ENCODE measurements around the gene AKR7A2. TPM values are rescaled to one million over a fixed set of nuclear protein-coding genes. Genes with fewer than 3 reads are reported as not detected.
"Not testable (repeated sequence)": the region's sequence is repeated elsewhere in the genome, so short reads cannot be mapped to it uniquely, and the experiment has no call there.

Gene AKR7A2
- total and polyA plus RNA-seq, 3 donors from 2014 or later = 73.0 to 141 (median 83.3) TPM

DNA sequence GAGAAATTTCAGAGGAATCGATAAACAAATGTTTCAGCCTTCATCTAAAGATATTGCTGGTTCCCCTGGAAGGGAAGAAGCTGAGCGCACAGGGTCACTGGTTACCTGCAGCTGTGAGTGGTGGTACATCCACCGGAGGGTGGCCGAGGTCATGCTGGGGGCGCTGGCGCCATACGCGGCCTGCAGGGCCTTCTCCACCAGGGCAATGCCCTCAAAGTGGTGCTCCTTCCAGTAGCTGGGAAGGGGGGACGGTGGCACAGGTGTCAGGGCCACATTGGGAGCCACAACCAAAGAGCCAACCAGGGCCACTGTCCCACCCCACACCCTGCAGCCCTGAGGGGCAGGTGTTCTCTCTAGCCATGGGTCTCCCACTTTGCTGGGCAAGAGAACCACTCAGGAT is 28.1 kb downstream of the AKR7A2 start:
- Histone ChIP-seq H3K36me3 (ENCODE audit: low read depth, missing control alignments) (no peaks in the 10 kb centered on the region), H3K27ac (no peak overlapping the region), H3K27me3 (no peaks in the 10 kb centered on the region), H3K4me1 (no peaks in the 10 kb centered on the region), H3K4me3 (no peak overlapping the region), H3K9me3 (no peaks in the 10 kb centered on the region)
- no peak for TF ChIP-seq POLR2A (IDR thresholded peaks at IDR 0.05)
- TF ChIP-seq, protein P1, sequence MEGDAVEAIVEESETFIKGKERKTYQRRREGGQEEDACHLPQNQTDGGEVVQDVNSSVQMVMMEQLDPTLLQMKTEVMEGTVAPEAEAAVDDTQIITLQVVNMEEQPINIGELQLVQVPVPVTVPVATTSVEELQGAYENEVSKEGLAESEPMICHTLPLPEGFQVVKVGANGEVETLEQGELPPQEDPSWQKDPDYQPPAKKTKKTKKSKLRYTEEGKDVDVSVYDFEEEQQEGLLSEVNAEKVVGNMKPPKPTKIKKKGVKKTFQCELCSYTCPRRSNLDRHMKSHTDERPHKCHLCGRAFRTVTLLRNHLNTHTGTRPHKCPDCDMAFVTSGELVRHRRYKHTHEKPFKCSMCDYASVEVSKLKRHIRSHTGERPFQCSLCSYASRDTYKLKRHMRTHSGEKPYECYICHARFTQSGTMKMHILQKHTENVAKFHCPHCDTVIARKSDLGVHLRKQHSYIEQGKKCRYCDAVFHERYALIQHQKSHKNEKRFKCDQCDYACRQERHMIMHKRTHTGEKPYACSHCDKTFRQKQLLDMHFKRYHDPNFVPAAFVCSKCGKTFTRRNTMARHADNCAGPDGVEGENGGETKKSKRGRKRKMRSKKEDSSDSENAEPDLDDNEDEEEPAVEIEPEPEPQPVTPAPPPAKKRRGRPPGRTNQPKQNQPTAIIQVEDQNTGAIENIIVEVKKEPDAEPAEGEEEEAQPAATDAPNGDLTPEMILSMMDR (IDR thresholded peaks at IDR 0.05) = no peak
- 94 to 98% methylated on average over 5 to 9 of the region's 9 CpGs for WGBS, 2 donors
- intact Hi-C loops (cut with DNase I; ENCODE audit: low total_unique reads) = no loop called here
- no peak for DNase-seq

DNA sequence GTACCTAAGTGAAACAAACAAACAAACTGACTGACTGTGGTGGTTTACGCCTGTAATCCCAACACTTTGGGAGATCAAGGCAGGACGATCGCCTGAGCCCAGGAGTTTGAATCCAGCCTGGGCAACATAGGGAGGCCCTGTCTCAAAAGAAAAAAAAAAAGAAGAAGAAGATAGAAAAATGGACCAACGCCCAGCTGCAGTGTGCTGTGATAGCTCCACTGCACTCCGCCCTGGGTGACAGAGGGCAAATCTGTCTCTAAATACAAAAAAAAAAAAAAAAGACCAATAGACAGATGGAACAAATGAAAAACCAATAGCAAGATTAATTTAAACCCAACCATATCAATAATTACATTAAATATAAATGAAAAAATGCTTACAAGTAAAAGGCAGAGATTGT is 37.3 kb downstream of the AKR7A2 start:
- no peaks in the 10 kb centered on the region for H3K36me3 ChIP-seq (ENCODE audit: low read depth, missing control alignments)
- intact Hi-C loops (cut with DNase I; ENCODE audit: low total_unique reads) = no loop called here
- H3K4me3 ChIP-seq = no peak overlapping the region
- WGBS, 2 donors = 71 to 84% methylated on average over 5 of the region's 5 CpGs
- H3K4me1 ChIP-seq = no peaks in the 10 kb centered on the region
- no peak for DNase-seq
- no peaks in the 10 kb centered on the region for H3K9me3 ChIP-seq
- TF ChIP-seq, protein P1 (IDR thresholded peaks at IDR 0.05) = no peak
- TF ChIP-seq POLR2A (IDR thresholded peaks at IDR 0.05) = no peak
- no peak overlapping the region for H3K27ac ChIP-seq
- no peaks in the 10 kb centered on the region for H3K27me3 ChIP-seq

DNA sequence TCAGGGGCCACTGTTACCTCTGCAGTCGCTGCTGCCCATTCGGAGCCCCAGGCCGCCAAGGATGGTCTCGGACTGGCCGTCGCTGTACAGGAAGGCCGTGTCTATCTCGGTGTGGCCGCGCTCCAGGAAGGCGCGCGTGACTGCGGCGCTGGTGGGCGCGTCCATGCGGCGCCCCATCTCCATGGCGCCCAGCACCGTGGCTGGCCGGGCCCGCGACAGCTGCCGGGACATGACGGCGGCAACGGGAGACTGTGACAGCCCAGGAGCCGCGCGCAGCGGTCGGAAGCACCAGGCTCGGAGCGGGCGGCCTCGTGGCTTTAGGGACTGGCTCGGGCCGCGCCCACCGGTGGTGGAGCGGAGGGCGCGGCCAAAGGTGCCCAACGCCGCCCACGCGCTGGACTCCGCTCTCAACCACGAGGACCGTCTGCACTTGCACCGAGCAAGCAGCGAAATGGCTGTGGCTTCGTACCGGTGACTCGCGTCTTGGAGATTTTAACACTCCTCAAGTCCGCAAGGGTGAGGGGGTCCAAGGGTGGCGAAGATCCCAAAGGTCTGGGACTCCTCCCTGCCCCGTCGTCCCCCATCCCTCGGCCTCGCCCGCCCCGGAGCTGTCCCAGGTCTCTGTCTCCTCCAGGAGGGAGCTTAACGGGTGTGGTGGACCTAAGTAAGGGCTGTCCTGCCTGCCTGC is 38.0 kb downstream of the AKR7A2 start:
- H3K4me3 ChIP-seq; intact Hi-C loops (cut with DNase I; ENCODE audit: low total_unique reads); H3K36me3 ChIP-seq (ENCODE audit: low read depth, missing control alignments); H3K4me1 ChIP-seq; DNase-seq; H3K9me3 ChIP-seq; H3K27ac ChIP-seq; H3K27me3 ChIP-seq: not testable (repeated sequence)
- WGBS, 2 donors = 21 to 43% methylated on average over 11 to 45 of the region's 66 CpGs

DNA sequence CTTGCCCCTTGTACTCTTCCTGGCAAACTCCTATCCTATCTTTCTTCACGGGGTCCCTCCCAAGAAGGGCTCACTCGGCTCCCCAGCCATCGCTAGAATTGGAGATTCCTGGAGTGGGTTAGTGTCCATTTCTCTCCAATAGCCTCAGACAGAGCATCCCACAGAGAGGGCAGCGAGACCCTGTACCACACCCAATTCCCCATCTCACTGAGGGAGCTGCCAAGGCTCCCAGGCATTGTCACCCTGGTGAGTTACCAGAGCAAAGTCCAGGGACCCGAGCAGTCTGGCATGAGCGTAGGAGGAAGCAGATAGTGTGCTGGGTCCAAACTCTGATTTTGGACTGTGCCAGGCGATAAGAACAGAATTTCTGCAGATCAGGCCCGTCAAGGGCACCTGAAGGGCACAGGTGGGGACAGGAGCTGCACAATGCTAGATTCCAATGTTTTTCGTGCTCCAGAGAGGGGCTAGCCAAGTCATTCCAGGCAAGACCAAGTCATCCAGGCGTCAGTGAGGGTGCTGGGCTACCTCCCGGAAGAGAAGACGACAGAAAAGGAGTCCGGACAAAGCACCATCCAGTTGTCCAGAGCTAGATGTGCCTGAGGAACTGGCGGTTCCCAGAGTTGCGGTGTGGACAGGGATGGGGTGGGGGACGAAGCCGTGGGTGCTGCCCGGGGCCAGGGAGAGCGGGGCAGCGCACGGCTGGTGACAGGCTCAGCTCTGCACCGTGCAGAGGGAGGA is 38.7 kb downstream of the AKR7A2 start:
- no peaks in the 10 kb centered on the region for H3K27me3 ChIP-seq
- no peak for DNase-seq
- H3K9me3 ChIP-seq = no peaks in the 10 kb centered on the region
- H3K4me3 ChIP-seq = no peak overlapping the region
- no peak for TF ChIP-seq POLR2A (IDR thresholded peaks at IDR 0.05)
- TF ChIP-seq, protein P1 (IDR thresholded peaks at IDR 0.05) = no peak
- H3K36me3 ChIP-seq (ENCODE audit: low read depth, missing control alignments) = no peaks in the 10 kb centered on the region
- intact Hi-C loops (cut with DNase I; ENCODE audit: low total_unique reads) = no loop called here
- WGBS, 2 donors = 70 to 76% methylated on average over 20 to 22 of the region's 22 CpGs
- H3K4me1 ChIP-seq = no peaks in the 10 kb centered on the region
- H3K27ac ChIP-seq = no peak overlapping the region

DNA sequence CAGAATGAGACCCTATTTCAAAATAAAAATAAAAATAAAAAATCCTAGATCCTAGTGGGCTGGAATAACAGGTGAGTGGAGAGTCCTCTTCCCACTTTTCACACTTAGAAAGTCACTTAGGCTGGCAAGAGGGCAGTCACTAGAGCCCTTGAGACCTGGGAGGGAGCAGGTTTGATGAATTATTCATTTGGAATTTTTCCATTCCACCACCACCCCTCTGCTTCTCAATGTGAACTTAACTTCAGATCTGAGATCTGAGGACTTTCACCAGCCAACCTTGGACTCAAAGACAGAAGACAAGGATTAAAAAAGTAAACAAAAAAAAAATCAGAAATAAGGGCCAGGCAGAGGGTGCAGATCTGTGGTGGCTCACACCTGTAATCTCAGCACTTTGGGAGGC is 39.9 kb downstream of the AKR7A2 start:
- Histone ChIP-seq H3K27ac (no peak overlapping the region), H3K9me3 (no peaks in the 10 kb centered on the region), H3K36me3 (ENCODE audit: low read depth, missing control alignments) (no peaks in the 10 kb centered on the region), H3K4me3 (no peak overlapping the region), H3K27me3 (no peaks in the 10 kb centered on the region), H3K4me1 (no peaks in the 10 kb centered on the region)
- intact Hi-C loops (cut with DNase I; ENCODE audit: low total_unique reads) = no loop called here
- DNase-seq = no peak
- TF ChIP-seq, protein P1 (IDR thresholded peaks at IDR 0.05) = no peak
- no peak for TF ChIP-seq POLR2A (IDR thresholded peaks at IDR 0.05)

DNA sequence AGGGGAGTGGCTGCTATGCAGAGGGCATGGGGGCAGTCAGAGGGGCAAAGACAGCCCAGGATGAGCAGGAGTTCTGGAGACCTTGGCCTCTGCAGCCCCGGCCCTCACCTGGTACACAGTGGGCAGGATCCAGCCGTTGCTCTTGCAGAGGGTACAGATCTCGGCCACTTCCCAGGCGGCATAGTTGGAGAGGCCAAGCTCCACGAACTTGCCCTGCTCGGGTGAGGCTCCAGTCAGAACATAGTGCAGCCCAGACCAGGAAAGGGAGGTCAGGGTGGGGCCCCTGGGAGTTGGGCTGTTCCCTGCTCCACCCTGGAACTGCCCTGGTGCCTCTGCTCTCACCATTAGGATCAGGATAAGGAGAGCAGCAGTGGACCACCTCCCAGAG is 41.6 kb downstream of the AKR7A2 start:
- H3K36me3 ChIP-seq (ENCODE audit: low read depth, missing control alignments); H3K27me3 ChIP-seq; H3K27ac ChIP-seq; H3K4me1 ChIP-seq; DNase-seq; H3K9me3 ChIP-seq; H3K4me3 ChIP-seq; intact Hi-C loops (cut with DNase I; ENCODE audit: low total_unique reads): not testable (repeated sequence)
- WGBS, 2 donors = 88 to 90% methylated on average over 2 to 6 of the region's 6 CpGs

DNA sequence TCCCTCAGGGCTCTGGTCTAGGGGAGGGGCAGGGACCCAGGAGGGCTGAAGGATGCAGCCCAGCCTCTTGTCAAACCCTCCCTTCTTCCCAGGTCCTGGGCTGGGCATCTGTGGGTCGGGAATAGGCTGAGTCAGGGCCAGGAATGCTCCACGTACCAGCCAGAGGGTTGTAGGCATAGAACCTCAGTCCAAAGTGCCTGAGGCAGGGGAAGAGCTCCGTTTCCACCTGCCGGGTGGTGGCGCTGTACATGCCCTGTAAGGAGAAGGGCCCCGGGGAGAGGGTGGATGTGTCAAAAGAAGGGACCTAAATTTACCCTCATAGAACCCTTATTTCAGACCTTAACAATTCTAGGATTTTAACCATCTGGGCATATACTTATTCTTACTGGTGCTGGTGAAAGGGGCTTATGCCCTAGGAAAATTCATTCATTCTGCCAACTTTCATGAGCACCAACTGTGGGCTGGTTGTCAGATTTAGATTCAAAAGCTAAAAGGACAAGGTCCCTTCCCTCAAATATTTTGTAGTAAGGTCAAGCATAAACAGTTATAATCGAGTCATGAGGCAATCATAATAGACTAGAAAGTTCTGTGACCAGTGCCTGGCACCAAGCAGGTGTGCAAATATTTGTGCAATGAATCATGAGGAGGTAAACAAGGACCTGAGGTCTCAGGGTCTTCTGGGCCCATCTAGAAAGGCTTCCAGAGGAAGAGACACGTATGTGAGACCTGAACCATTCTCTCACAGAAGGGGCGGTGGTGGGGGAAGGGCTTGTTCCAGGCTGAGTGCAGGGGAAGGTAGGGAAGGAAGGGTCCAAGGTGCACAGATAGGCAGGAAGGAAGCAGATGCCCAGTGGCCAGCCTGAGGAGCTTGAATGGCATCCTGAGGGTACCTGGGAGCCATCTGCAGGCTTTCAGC is 42.3 kb downstream of the AKR7A2 start:
- H3K4me3 ChIP-seq; H3K4me1 ChIP-seq; DNase-seq; H3K9me3 ChIP-seq; intact Hi-C loops (cut with DNase I; ENCODE audit: low total_unique reads); H3K27ac ChIP-seq; H3K27me3 ChIP-seq; H3K36me3 ChIP-seq (ENCODE audit: low read depth, missing control alignments): not testable (repeated sequence)
- WGBS, 2 donors = 87 to 90% methylated on average over 9 of the region's 9 CpGs

Data from testis (tissue), 3 donors.